GM12873 (cell line): ENCODE data around the gene NPW.

Source experiments
- CTCF ChIP-seq: IDR thresholded peaks from 2 replicates; pipeline ENCODE4 v1.5.1; 2012; ENCODE audit warnings: low read depth, mild to moderate bottlenecking, moderate library complexity, low read length, control low read depth; ENCODE audit not compliant: insufficient read depth; ENCODE audit errors: missing control alignments

Gene NPW

GRCh38 chr16:2039274-2040031, 19.9 kb downstream of the NPW start:
- TF ChIP-seq CTCF = no peak

DNA sequence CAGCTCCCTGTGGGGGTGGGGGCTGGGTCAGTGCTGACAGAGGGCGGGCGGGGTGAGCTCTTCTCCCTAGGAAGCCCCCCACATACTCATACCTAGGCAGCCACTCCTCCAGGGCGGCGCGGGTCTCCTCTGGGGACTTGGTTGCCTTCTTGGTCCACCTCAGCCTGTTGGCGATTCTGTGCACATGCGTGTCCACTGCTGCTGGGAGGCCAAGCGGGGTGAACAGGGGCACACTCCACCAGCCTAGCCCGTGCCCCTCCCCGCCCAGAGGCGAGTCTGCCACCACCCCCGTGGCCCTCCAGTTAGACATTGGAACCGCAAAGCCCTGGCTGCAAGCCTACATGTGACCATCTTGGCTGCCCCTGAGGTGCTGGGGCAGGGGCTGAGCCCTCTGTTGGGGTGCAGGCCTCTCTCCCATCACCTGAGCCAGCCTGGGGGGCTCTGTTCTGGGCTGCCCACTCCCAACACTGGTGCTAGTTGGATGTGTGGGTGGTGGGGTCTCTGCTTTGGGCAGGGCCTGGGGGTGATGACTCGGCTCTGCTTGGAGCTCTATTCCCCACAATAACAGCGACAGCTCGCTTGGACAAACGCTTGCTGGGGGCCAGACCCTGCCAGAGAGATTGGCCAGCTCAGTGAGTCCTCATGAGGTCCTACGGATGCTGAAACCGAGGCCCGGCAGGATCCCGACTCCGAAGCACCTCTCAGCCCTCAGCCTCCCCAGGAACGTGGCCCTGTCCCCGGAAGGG, 20.6 kb downstream of the NPW start:
- TF ChIP-seq CTCF = no peak

- TF ChIP-seq CTCF = no peak
These were observed 21.4 kb downstream of the NPW start for GRCh38 chr16:2040787-2041522.

DNA sequence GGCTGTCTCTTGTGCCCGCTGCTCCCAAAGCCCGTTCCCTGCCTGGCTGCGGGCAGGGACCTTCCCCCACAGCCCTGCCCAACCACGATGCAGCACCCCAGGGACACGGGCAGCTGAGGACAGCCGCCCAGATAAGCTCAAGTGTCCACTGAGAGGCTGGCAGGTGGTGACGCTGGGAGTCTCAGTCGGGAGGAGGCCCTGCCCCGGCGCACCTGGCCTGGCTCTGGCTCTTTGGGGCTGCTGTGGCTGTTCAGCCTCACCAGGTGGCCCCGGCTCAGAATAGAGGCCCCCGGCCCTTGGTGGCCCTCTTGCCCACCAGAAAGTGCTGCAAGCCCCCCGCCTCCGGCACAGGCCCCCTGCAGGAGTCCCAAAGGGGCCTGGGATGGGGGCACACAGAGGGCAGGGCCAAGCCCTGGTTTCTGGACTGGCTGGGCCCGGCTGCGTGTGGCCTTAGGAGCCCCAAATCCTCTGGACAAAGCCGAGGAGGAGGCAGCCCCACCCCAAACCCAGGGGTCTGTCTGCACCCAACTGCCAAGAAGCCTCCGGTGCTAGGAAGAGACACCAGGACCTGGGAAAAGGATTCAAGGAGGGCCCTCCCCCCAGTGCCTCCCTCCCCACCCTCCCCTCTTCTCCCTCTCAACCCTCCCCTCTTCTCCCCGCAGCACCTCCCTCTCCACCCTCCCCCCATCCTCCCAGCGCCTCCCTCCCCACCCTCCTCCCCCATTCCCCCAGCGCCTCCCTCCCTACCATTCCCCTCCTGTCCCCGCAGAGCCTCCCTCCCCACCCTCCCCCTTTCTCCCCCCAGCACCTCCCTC, 22.8 kb downstream of the NPW start:
- no peak for TF ChIP-seq CTCF

GRCh38 chr16:2042986-2043666, 23.5 kb downstream of the NPW start:
- no peak for TF ChIP-seq CTCF

DNA sequence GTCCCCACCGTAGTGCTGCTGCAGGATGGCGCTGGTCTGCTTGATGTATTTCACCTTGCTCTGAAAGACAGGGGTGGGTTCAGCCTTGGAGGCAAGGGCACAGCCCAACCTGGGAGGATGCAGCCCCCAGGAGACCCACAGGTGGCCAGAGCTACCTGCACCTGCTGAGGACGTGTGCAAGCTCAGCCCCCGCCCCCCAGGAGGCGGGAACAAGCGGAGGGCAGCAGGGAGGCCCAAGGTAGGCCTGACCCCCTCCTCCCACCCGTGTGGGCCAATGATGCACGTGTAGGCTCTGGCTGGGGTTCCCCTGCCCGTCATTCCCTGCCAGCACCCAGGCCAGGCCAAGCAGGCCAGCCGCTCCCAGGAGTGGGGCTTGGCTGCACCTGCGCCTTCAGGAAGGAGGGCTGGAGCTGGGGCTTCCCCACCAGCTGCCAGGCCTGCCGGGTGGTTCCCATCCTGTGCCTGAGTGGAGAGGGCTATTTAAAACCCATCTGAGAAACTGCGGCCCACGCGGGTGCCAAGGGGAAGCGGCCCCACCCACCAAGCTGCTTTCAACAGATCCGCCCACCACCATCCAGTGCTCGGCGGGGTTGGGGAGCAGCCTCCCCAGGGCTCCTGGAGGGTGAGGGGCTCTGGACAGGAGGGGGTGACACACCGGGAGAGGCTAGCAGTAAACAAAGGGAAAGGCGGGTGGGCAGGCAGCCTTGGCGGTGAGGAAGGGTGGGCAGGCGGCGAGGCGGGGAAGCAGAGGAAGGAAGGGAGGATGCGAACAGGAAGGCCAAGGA, 24.3 kb downstream of the NPW start:
- no peak for TF ChIP-seq CTCF
